GM21423 (cell line): Measurements from ENCODE around the gene ST8SIA3.
"Not testable (repeated sequence)": the region's sequence is repeated elsewhere in the genome, so short reads cannot be mapped to it uniquely, and the experiment has no call there.

ENCODE experiments used
- ATAC-seq: cut with Tn5 transposase; IDR thresholded peaks from one replicate; pipeline ENCODE4 v1.9.1; 2021; ENCODE audit warnings: mild to moderate bottlenecking, moderate library complexity; ENCODE audit not compliant: unreplicated experiment

The ST8SIA3 gene

DNA sequence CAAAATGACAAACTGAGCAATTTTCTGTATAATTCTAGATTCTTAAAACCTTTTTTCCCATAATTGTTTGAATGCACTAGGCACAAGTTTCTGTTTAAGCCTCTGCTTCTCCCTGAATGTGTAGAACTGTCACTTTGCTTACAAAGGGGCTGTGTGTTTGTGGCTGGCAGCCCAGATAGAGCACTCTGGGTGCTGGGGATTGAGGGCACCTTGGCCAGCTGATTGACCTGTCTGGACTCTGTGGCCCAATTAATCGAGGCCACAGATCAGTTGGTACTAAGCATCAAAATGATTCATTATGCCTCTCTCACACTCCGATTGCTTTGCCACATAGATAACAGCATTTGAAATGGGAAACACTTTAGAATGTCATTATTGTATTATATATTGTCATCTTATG is 12.1 kb downstream of the ST8SIA3 start:
- ATAC-seq = no peak

DNA sequence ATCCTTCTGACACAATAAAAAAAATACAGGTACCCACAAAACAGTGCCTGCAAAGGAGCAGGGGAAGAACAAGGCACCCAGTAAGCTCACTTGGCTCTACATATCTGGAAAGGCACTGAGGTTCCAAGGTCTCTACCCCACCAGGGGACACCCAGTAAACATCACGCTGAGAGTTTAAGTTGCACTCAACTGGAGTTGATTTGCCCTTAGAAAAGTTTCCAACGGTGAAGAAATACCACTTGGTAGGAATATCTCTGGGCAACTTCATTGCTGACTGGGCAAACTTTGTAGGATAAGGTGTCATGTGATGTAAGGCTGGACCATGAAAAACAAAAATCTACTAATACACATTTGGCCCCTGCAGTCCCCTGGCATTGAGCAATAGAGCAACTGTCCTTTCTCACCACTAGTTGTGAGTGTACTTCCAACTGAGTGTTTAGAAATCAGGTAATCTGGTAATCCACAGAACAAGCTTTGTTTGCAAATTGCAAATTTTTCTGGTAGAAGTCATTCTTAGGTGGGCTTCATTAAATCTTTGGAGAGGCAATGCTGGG is 14.2 kb downstream of the ST8SIA3 start:
- ATAC-seq = no peak

DNA sequence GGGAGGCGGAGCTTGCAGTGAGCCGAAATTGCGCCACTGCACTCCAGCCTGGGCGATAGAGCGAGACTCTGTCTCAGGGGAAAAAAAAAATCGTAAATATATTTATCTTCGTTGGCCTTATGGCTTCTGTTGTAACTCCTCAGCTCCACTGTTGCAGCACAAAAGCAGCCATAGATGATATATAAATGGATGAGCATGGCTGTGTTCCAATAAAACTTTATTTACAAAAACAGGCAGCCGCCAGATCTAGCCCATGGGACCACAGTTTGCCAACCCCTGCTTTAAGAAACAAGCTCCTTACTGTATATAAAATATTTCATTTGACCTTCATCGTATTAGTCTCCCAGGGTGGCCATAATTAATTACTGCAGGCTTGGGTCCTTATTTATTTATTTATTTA is 20.1 kb downstream of the ST8SIA3 start:
- no peak for ATAC-seq

- ATAC-seq = no peak
These were observed 20.7 kb downstream of the ST8SIA3 start for GRCh38 chr18:57373017-57373416.

DNA sequence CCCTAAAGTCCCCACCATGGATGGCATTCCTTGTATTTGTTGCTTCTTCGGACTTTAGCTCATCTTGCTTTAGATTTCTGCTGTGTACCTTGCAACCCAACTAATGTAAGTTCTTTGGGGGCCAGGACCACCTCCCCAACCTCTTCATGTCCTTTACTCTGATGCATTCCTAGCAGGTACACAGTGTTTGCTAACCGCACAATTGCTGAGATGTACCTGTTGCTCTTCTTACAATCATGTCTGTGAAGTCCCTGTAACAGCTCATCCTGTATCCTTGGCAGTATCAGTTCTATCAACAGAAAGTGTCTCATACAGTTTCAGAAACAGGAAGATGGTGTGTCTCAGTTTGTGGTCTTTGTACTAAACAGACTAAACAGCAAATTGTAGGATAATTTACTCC is 24.1 kb downstream of the ST8SIA3 start:
- ATAC-seq = no peak

GRCh38 chr18:57389271-57389670 is 36.9 kb downstream of the ST8SIA3 start:
- ATAC-seq = no peak

- ATAC-seq = no peak
These were observed 37.7 kb downstream of the ST8SIA3 start for GRCh38 chr18:57390044-57390443.

DNA sequence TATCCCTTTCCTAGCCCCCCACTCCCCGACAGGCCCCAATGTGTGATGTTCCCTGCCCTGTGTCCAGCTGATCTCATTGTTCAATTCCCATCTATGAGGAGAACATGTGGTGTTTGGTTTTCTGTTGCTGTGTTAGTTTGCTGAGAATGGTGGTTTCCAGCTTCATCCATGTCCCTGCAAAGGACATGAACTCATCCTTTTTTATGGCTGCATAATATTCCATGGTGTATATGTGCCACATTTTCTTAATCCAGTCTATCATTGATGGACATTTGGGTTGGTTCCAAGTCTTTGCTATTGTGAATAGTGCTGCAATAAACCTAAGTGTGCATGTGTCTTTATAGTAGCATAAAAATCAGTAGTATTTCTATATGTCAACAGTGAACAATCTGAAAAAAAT is 42.4 kb downstream of the ST8SIA3 start:
- ATAC-seq = not testable (repeated sequence)

- ATAC-seq = not testable (repeated sequence)
These were observed 44.5 kb downstream of the ST8SIA3 start for GRCh38 chr18:57396831-57397230.

- ATAC-seq = no peak
These were observed 45.2 kb downstream of the ST8SIA3 start for GRCh38 chr18:57397440-57398132.

DNA sequence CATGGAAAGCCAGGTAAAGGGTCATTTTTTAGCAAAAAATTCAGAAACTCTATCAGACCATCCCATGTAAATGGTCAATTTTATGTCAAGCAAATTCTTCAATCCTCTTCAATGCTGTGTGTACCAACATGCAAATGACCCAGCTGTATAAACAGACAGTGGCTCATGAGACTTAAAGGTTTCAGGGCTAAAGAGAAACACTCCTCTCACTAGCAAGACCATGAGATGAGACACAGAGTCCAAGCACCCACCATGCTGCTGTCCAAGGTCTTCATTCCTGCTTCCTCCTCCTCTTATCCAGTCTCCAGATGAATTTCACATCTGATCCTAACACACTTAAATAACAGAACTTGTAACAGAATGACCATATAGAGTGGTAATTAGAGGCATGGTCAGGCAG is 52.0 kb downstream of the ST8SIA3 start:
- no peak for ATAC-seq

DNA sequence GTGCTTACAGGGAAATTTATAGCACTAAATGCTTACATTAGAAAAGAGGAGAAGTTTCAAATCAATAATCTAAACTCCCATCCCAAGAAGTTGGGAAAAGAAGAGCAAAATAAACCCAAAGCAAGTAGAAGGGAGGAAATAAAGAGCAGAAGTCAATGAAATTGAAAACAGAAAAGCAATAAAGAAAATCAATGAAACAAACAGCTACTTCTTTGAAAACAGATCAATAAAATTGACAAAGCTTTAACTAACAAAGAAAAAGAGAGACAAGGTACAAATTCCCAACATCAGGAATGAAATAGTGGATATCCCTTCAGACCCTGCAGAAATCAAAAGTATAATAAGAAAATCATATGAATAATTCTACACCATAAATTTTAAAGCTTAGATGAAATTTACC is 57.3 kb downstream of the ST8SIA3 start:
- no peak for ATAC-seq

DNA sequence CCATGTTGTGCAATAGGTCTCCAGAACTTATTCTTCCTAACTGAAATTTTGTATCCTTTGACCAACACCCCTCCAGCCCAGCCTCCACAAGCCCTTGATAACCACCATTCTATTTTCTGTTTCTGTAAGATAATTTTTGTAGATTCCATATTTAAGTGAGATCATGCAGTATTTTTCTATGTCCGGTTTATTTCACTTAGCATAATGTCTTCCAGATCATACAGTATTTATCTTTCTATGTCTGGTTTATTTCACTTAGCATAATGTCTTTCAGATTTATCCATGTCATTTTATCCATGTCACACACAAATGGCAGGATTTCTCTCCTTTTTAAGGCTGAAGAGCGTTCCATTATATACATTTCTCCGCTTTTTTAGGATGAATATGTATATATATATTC is 58.4 kb downstream of the ST8SIA3 start:
- no peak for ATAC-seq

- ATAC-seq = no peak
These were observed 64.2 kb downstream of the ST8SIA3 start for GRCh38 chr18:57416542-57416941.
